Measurements from ENCODE around the gene SDK2.
"Not testable (repeated sequence)": the region's sequence is repeated elsewhere in the genome, so short reads cannot be mapped to it uniquely, and the experiment has no call there.

Gene SDK2

DNA sequence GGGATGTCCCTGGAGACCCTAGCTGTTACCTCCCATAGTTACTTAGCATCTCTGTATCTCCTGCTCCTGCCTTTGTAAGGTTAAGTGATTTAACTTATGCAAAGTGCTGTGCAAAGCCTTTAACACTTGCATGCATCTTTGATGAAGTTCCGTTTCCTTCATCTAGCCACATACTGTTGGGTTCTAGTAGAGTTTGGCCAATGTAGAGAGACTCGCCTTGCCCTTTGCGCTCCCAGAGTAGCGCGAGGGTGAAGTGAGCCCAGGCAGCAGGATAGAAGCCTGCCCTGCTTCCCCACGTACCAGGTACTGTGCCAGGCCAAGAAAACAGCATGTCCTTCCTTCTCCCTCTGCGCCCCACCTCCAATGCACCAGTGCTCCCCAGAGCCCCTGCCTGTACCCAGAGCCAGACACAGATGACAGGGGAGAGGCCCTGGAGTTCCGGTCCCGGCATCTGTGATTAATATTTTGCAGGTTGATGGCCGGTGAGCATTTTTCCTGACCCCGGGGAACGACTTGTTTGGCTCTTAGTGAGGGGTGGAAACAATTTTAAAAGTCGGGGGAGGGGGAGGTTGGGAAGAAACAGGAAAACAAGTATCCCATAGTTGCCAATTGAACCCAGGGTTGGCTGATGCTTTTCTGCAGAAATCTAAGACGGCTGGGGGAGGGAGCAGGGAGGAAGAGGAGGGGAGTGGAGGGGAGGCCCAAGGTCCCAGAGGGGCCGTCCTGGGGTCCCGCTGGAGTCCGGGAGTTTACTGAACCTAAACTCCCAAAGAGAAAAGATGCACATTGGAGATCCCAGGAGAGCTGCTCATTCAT, 319.3 kb downstream of the SDK2 start:
- Mint-ChIP-seq H3K27me3 (no peaks in the 10 kb centered on the region), H3K4me3 (no peak overlapping the region), H3K27ac (no peak overlapping the region), H3K36me3 (no peaks in the 10 kb centered on the region), H3K4me1 (no peaks in the 10 kb centered on the region), H3K9me3 (no peaks in the 10 kb centered on the region)

DNA sequence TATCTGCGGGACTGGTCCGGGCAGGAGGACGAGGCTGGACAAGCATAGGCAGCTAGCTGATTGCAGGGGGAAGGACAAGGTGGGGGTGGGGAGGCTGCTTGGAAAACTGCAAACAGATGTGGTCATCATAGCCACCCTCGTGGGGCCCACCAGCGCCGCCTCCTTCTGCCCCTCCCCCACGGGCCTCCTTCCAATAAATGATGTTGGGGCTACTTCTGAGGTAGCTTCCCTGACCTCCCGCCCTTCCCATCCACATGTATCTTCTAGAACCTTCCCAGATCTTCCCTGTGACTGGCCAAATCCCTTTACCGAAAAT, 320.1 kb downstream of the SDK2 start:
- H3K4me1 Mint-ChIP-seq, result no peaks in the 10 kb centered on the region
- no peak overlapping the region for H3K4me3 Mint-ChIP-seq
- H3K9me3 Mint-ChIP-seq, result no peaks in the 10 kb centered on the region
- H3K36me3 Mint-ChIP-seq, result no peaks in the 10 kb centered on the region
- H3K27ac Mint-ChIP-seq, result no peak overlapping the region
- no peaks in the 10 kb centered on the region for H3K27me3 Mint-ChIP-seq

DNA sequence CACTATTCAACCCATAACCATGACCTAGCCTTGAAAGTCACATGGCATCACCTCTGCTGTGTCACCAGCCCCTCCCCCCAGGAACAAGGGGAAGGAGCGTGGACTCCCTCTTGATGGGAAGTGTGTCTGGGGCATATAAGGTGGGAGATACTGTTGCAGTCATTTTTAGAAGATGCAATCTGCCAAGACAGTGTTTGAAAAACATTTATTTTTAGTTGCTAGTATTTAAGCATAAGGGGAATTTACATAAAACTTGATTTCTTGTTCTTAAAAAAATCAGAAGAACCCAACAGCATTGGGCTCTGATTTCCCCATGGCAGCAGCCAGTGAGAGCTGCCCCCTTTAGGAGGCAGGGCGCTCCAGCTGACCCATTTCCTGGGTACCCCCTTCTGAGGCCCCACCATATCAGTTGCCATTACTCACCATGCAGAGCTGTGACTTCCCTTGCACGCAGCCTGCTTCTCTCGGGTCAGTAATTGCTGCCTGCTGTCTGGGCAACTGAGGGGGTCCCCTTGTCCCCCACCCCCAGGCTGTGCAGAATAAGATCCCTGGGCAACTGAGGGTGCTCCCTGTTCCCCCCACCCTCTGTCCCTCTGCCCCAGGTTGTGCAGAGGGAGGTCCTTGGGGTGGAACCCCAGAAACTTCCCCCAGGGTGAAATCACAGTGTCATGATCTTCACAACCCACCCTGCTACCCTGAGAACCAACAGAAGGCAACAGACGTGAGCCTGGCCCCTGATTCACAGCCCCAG, 320.7 kb downstream of the SDK2 start:
- H3K4me1 Mint-ChIP-seq, result no peaks in the 10 kb centered on the region
- H3K27me3 Mint-ChIP-seq, result no peaks in the 10 kb centered on the region
- no peak overlapping the region for H3K4me3 Mint-ChIP-seq
- H3K36me3 Mint-ChIP-seq, result no peaks in the 10 kb centered on the region
- H3K9me3 Mint-ChIP-seq, result no peaks in the 10 kb centered on the region
- no peak overlapping the region for H3K27ac Mint-ChIP-seq

DNA sequence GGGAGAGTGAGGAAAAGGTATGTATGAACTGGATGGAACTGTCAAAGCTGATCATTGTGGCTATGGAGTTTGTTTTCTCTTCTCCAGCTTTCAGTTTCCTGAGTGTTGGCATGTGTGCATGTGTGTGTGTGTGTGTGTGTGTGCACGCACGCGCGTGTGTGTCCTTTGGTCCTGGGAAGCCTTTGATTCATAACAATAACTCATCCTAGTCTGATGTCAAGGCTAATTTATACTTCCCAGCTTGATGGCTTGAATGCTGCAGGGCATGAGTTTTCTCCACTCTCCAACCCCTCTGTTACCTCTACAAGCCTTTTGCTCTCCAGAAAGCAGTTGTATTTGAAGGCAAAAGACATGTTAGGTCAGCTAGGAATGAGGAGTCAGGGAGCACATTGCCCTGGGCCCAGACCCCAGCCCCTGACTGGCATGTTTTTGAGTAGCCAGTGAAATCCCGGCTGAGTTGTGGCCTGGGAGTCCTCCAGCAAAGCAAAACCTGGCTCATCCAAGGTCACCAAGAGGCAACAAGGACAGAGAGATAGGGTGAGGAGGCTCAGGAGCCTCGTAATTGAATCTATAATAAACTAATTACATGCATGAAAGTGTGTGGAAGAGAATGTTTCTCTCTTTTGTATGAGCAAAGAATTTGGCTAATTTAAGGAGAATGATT, 323.5 kb downstream of the SDK2 start:
- Mint-ChIP-seq H3K27ac (no peak overlapping the region), H3K36me3 (no peaks in the 10 kb centered on the region), H3K27me3 (no peaks in the 10 kb centered on the region), H3K4me1 (no peaks in the 10 kb centered on the region), H3K4me3 (no peak overlapping the region), H3K9me3 (no peaks in the 10 kb centered on the region)

DNA sequence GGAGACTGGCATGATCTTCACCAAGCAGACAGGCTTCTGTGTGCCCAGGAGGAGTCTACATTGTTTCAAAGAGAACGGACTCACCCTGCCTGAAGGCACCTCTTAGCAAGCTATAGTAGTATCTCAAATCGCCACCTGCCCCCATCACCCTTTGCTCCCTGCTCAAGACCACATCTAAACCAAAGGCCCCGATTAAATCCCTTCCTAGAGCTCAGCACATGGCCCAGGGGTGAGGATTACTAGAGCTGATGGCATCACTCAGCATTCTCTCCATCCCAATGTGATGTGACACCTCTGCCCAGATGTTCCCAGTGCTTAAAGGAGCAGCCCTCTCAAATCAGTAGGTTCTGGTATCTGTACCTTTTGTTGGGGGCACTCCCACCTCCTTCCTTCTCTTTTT, 324.5 kb downstream of the SDK2 start:
- no peak overlapping the region for H3K27ac Mint-ChIP-seq
- H3K9me3 Mint-ChIP-seq, result no peaks in the 10 kb centered on the region
- no peak overlapping the region for H3K4me3 Mint-ChIP-seq
- no peaks in the 10 kb centered on the region for H3K27me3 Mint-ChIP-seq
- H3K4me1 Mint-ChIP-seq, result no peaks in the 10 kb centered on the region
- no peaks in the 10 kb centered on the region for H3K36me3 Mint-ChIP-seq

DNA sequence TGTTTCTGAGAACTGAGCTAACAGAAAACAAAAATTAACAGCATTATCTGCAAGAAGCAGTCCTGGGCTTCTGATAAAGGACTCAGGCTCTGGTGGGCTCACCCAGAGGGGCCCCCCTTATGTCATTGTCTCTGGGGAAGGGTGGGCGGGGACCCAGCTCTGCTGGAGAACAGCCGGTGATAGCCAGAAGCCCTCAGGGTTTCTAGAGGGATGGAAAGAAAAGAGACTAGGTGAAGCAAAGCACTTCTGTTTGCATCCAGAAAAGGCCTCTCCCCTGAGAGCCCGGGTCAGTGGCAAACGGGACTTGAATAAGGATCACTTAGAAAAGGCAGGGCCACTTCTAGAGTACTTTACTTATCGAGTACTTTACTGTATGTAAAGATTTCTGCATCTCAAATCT, 325.4 kb downstream of the SDK2 start:
- H3K36me3 Mint-ChIP-seq, result no peaks in the 10 kb centered on the region
- no peaks in the 10 kb centered on the region for H3K4me1 Mint-ChIP-seq
- no peaks in the 10 kb centered on the region for H3K27me3 Mint-ChIP-seq
- H3K4me3 Mint-ChIP-seq, result no peak overlapping the region
- H3K9me3 Mint-ChIP-seq, result no peaks in the 10 kb centered on the region
- H3K27ac Mint-ChIP-seq, result no peak overlapping the region

DNA sequence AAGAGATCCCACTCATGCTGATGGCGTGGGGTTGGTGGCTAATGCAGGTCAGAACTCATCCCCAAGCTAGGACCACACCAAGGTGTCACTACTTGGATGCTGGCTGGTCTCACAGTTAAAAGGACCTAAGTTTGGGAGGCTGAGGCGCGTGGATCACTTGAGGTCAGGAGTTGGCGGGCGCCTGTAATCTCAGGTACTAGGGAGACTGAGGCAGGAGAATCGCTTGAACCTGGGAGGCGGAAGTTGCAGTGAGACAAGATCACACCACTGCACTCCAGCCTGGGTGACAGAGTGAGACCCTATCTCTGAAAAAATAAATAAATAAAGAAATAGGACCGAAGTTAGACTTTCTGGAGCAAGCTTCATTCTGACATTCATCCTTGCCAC, 325.8 kb downstream of the SDK2 start:
- no peaks in the 10 kb centered on the region for H3K36me3 Mint-ChIP-seq
- no peaks in the 10 kb centered on the region for H3K4me1 Mint-ChIP-seq
- H3K27me3 Mint-ChIP-seq, result no peaks in the 10 kb centered on the region
- no peak overlapping the region for H3K4me3 Mint-ChIP-seq
- no peak overlapping the region for H3K27ac Mint-ChIP-seq
- no peaks in the 10 kb centered on the region for H3K9me3 Mint-ChIP-seq

DNA sequence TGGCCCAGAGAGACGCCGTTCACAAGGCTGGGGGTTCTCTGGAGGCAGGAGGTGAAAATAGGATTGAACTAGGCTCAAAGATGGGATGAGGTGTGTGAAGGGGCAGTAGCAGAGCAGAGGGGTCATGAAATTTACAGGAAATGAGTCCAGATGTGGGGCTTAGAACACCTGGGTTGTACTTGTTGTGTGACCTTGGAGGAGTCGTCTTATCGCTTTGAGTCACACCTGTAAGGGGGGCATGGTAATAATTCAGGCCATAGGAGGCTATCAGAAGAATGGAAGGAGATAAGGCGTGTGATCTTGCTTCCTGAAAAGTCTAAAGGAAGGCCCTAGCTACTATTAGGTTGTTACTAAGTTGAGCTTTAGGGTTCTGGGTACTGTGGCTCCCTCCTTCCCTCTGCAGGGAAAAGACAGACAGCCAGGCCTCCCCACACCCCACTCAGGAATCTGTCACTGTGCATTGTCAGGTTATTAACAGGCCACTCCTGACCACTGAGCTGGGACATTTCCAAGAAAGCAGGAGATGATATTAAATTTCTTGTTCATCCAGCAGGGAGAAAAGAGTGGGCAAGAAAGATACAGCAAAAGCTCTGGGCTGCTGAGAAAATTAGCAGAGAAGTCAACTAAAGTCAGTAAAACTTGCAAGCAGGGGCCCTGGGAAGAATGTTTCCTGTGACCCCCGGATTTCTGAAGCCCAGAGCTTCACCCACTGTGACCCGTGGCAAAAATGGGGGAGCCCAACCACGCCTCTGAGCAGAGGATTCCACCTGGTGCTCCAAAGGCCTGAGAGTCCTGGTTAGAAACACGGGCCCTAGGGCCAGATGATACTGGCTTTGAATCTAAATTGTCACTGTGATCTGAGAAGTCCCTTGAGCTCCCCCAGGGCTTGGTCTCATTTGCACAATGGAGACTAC, 326.5 kb downstream of the SDK2 start:
- Mint-ChIP-seq H3K4me1 (no peaks in the 10 kb centered on the region), H3K9me3 (no peaks in the 10 kb centered on the region), H3K36me3 (no peaks in the 10 kb centered on the region), H3K27me3 (no peaks in the 10 kb centered on the region), H3K27ac (no peak overlapping the region), H3K4me3 (no peak overlapping the region)

DNA sequence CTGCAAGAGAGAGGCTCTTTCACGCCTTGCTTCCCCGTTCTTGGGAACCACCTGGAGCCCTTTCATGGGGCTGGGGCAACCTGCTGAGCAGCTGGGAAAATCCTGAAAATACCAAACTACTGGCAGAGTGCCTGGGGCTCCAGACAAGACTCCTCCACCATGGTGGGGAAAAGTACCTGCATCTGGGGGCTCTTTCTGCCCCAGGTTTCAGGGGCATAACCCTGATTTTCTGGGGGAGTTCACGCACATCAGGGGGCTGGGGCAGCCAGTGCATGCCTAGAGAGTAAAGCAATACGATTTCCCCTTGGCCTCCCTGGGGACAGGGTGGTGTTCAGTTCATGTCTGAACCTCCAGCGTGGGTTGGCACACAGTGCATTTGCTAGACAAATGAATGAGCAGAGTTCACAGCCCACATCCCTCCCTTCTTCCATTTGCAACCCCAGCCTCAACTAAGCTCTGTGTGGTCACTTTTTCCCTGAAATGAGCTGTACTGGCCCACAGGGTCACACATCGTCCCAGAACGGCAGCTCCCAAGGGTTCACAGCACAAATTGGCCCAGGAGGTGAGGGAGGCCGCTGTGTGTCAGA, 327.2 kb downstream of the SDK2 start:
- no peaks in the 10 kb centered on the region for H3K27me3 Mint-ChIP-seq
- no peak overlapping the region for H3K4me3 Mint-ChIP-seq
- no peaks in the 10 kb centered on the region for H3K36me3 Mint-ChIP-seq
- no peak overlapping the region for H3K27ac Mint-ChIP-seq
- no peaks in the 10 kb centered on the region for H3K9me3 Mint-ChIP-seq
- no peaks in the 10 kb centered on the region for H3K4me1 Mint-ChIP-seq

DNA sequence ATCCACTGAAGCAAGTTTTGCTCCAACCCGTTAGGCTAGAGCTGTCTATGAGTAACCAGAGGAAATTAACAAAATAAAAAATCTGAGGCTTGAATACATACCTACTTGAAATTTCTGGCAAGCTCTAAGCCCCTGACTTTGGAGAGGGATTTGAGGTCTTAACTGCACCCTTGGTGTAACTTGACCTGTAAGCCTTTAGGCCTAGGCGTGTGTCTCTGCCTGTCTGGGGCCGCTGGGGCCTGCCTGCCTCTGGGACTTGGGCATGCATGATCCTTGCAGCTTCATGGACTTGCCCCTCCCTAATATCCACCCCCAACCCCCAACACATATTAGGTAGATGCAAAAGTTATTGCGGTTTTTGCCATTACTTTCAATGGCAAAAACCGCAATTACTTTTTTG, 328.8 kb downstream of the SDK2 start:
- no peaks in the 10 kb centered on the region for H3K36me3 Mint-ChIP-seq
- H3K27me3 Mint-ChIP-seq, result no peaks in the 10 kb centered on the region
- no peaks in the 10 kb centered on the region for H3K9me3 Mint-ChIP-seq
- H3K4me3 Mint-ChIP-seq, result no peak overlapping the region
- H3K4me1 Mint-ChIP-seq, result no peaks in the 10 kb centered on the region
- H3K27ac Mint-ChIP-seq, result no peak overlapping the region

DNA sequence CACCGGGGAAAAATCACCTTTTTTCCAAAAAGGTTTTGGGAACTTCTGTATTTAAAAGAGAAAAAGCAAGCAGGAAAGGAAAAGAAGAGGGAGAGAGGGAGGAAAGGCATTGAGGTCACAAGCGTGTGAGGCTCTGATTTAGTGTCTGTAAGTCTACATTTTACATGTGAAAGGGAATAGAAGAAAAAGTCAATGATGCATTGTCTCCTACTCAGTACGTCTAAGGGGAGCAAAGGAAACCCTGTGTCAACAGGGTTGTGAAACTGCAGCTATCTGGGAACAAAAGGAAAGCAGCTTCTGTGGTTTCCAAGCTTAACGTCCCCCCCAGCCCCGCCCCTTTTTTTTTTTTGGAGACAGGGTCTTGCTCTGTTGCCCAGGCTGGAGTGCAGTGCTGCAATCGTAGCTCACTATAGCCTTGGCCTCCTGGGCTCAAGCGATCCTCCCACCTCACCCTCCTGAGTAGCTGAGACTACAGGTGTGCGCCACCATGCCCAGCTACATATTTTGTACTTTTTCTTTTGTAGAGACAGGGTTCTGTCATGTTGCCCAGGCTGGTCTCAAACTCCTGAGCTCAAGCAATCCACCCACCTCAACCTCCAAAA, 330.6 kb downstream of the SDK2 start:
- Mint-ChIP-seq H3K27me3 (no peaks in the 10 kb centered on the region), H3K36me3 (no peaks in the 10 kb centered on the region), H3K9me3 (no peaks in the 10 kb centered on the region), H3K4me1 (peaks cover 12% of the 10 kb centered on the region), H3K27ac (no peak overlapping the region), H3K4me3 (peak overlapping the region; percentile 13)

DNA sequence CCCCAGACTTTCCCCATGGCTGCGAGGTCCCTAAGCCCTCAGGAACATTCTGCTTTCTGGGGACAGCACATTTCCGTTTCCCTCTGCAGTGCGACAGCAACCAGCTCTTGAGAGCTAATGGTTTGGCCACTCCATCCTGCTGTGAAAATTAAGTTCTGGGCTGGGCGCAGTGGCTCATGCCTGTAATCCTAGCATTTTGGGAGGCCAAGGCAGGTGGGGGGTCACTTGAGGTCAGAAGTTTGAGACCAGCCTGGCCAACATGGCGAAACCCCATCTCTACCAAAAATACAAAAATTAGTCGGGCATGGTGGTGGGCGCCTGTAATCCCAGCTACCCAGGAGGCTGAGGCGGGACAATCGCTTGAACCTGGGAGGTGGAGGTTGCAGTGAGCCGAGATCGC, 331.4 kb downstream of the SDK2 start:
- Mint-ChIP-seq H3K4me3 (peak overlapping the region; percentile 19), H3K4me1 (peaks cover 12% of the 10 kb centered on the region)
- not testable (repeated sequence) for H3K9me3 Mint-ChIP-seq, H3K27ac Mint-ChIP-seq, H3K27me3 Mint-ChIP-seq, H3K36me3 Mint-ChIP-seq

DNA sequence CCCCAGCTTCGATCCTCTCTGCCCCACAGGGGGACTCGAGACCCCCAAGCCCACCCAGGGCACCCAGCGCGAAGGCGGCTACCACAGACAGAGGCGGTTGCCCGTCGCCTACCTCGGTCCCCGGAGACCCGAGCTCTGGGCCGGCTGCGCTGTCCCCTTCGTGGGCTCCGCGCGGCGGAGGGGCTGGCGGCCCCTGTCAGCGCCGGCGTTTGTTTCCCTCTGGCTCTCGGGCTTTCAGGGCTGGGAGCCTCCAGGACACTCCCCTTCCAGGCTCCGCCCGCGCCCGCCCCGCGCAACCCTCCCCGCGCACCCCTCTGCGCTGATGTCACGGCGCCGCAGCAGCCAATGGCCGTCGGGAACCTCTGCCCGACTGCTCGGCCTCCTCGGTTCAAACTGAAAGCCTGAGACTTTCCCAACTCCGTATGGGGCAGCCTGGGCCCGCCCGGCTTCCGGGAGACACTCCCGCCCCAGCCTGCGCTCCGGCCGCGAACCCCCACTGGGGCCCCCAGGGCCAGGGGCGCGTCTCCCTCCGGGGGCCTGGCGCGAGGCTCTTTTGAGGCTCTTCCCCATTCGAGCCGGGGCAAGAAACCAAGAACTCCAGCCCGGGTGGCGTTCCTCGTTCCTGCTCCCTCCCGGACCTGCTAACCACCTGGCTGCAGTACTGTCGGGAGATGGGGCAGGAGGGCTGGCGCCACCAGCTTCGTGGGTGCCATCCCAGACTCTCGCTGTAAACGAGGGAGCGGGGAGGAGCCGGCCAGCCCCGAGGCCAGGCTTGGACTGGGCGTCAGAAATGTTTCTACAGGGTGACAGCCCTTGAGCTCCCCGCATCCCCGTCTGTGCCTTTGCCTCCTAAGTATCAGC, 332.2 kb downstream of the SDK2 start, which contains the start of gene CDC42EP4:
CDC42EP4 (minus strand) TSS at position 221 of the 861 bp plus-strand sequence. CDS start 25,501 bp downstream, outside the sequence.
- no peaks in the 10 kb centered on the region for H3K9me3 Mint-ChIP-seq
- H3K27ac Mint-ChIP-seq, result no peak within 1 kb of the TSS
- H3K4me3 Mint-ChIP-seq, result peak within 1 kb of the TSS; percentile 88
- H3K4me1 Mint-ChIP-seq, result peaks cover 12% of the 10 kb centered on the region
- H3K27me3 Mint-ChIP-seq, result no peaks in the 10 kb centered on the region
- H3K36me3 Mint-ChIP-seq, result no peaks in the 10 kb centered on the region

DNA sequence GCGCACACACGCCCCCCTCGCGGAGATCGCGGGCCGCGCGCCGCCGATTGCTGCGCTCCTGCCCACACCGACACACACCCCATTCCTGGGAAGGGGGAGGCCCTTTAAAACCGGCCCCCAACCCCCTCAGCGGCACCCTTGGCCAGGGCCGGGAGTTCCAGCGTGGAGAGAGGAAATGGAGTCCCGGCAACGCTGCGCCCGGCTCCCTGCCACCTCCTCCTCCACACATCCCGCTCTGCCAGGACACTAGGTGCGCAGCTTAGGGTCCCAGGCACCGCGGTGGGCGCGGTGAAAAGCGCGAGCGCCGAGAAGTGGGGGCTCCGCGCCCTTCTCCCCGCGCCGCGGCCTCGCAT, 332.8 kb downstream of the SDK2 start:
- H3K27ac Mint-ChIP-seq, result no peak overlapping the region
- no peaks in the 10 kb centered on the region for H3K27me3 Mint-ChIP-seq
- no peaks in the 10 kb centered on the region for H3K36me3 Mint-ChIP-seq
- peaks cover 12% of the 10 kb centered on the region for H3K4me1 Mint-ChIP-seq
- no peaks in the 10 kb centered on the region for H3K9me3 Mint-ChIP-seq
- peak overlapping the region; percentile 88 for H3K4me3 Mint-ChIP-seq

All from activated naive CD4-positive, alpha-beta T cell treated with anti-CD3 and anti-CD28 coated beads, Interleukin-2, amount 50 U/mL, for 24 hours (primary cell).